A549 (cell line): Measurements from ENCODE around the gene KCNF1. TPM values are rescaled to one million over a fixed set of nuclear protein-coding genes. Genes with fewer than 3 reads are reported as not detected.

Source experiments
- ATAC-seq, 2 experiments: fragments of 200-7000 bp in 1 of 2; fragments of >200 bp in 1 of 2; cut with Nextera tagmentation in 1 of 2; cut with Tn5 transposase in 1 of 2; 3 replicates each; pipeline versions ENCODE4 v1.8.0 to v1.9.1; 2018 to 2020; ENCODE audit warnings: mild to moderate bottlenecking in 1 of 2, moderate library complexity in 1 of 2
- CTCF ChIA-PET: fragments of 300-600 bp; sonication (Branson Sonifier 250); formaldehyde crosslinking; extraction: SDS; loops from one replicate; lab custom pipeline; 2021; ENCODE audit warnings: antibody characterized with exemption, inconsistent platforms; lab: Yijun Ruan, JAX
- POLR2A ChIA-PET: fragments of 350-600 bp; formaldehyde crosslinking; extraction: SDS; loops from one replicate; lab custom pipeline; 2021; ENCODE audit warnings: antibody characterized with exemption, inconsistent platforms; lab: Yijun Ruan, JAX
- DNase-seq, 2 experiments: peaks; one replicate each; pipeline versions ENCODE4 v3.0.0 to v3.0.0-alpha.2; 2011 to 2016; ENCODE audit warnings: low read depth in 1 of 2, low spot score in 1 of 2
- FAIRE-seq: peaks from 2 replicates; lab custom pipeline; 2011; peaks lifted over from hg19 to GRCh38; lab: Jason Lieb, UNC
- H3K27ac ChIP-seq, 2 experiments: fragments of >200 bp; sonication (Bioruptor Twin); formaldehyde crosslinking; 3 replicates each; pipeline ENCODE4 v1.5.1; 2016 to 2017
- H3K4me1 ChIP-seq: fragments of >200 bp; sonication (Bioruptor Twin); formaldehyde crosslinking; 3 replicates; pipeline ENCODE4 v1.6.1; 2016
- H3K4me2 ChIP-seq: fragments of >200 bp; sonication (Bioruptor Twin); formaldehyde crosslinking; 3 replicates; pipeline ENCODE4 v1.6.1; 2016
- H3K4me3 ChIP-seq: fragments of >200 bp; sonication (Bioruptor Twin); formaldehyde crosslinking; 3 replicates; pipeline ENCODE4 v1.5.1; 2016
- H3K9me3 ChIP-seq: fragments of >200 bp; sonication (Bioruptor Twin); formaldehyde crosslinking; 3 replicates; pipeline ENCODE4 v1.6.1; 2016
- BCL3 ChIP-seq: fragments of >200 bp; sonication (Bioruptor Twin); formaldehyde crosslinking; IDR thresholded peaks from 3 replicates; pipeline ENCODE4 v1.6.1; 2016
- BHLHE40 ChIP-seq: IDR thresholded peaks from 2 replicates; pipeline ENCODE4 v1.6.1; 2012; ENCODE audit warnings: low read depth, low read length, inconsistent platforms
- CBX2 ChIP-seq: fragments of 200-600 bp; sonication (generic); IDR thresholded peaks from 2 replicates; pipeline ENCODE4 v1.6.1; 2016; ENCODE audit warnings: low read depth, mild to moderate bottlenecking, borderline replicate concordance
- CBX8 ChIP-seq: fragments of 200-600 bp; sonication (generic); IDR thresholded peaks from 2 replicates; pipeline ENCODE4 v1.6.1; 2016
- CHD2 ChIP-seq: fragments of 150-350 bp; IDR thresholded peaks from 2 replicates; pipeline ENCODE4 v1.6.1; 2014; ENCODE audit warnings: low read length; ENCODE audit not compliant: partially characterized antibody
- CTCF ChIP-seq: fragments of >200 bp; sonication (Bioruptor Twin); formaldehyde crosslinking; IDR thresholded peaks from 3 replicates; pipeline ENCODE4 v1.5.1; 2016
- E2F6 ChIP-seq: IDR thresholded peaks from 2 replicates; pipeline ENCODE4 v1.6.1; 2012; ENCODE audit warnings: low read depth, borderline replicate concordance
- EHF ChIP-seq: fragments of 250-450 bp; sonication (Bioruptor Pico); IDR thresholded peaks from 2 replicates; pipeline ENCODE4 v1.5.0; 2020; ENCODE audit warnings: mild to moderate bottlenecking
- EHMT2 ChIP-seq: fragments of 200-600 bp; sonication (generic); IDR thresholded peaks from 2 replicates; pipeline ENCODE4 v1.6.1; 2016; ENCODE audit warnings: antibody characterized with exemption, low read depth, mild to moderate bottlenecking, moderate library complexity
- ESRRA ChIP-seq: fragments of 150-350 bp; IDR thresholded peaks from 2 replicates; pipeline ENCODE4 v1.6.1; 2014; ENCODE audit warnings: mild to moderate bottlenecking, low read length, borderline replicate concordance
- FOSB ChIP-seq: fragments of 250-450 bp; sonication (Bioruptor Pico); IDR thresholded peaks from 2 replicates; pipeline ENCODE4 v1.5.0; 2020; ENCODE audit warnings: mild to moderate bottlenecking, moderate library complexity
- FOXS1 ChIP-seq: fragments of 250-450 bp; sonication (Bioruptor Pico); IDR thresholded peaks from 2 replicates; pipeline ENCODE4 v1.5.0; 2020; ENCODE audit warnings: mild to moderate bottlenecking, moderate library complexity
- HDAC2 ChIP-seq: fragments of 200-600 bp; sonication (generic); IDR thresholded peaks from 2 replicates; pipeline ENCODE4 v1.6.1; 2016
- HEYL ChIP-seq: fragments of 250-450 bp; sonication (Bioruptor Pico); IDR thresholded peaks from 2 replicates; pipeline ENCODE4 v1.8.0; 2021; ENCODE audit warnings: mild to moderate bottlenecking, moderate library complexity
- HOXA7 ChIP-seq: fragments of 250-450 bp; sonication (Bioruptor Pico); IDR thresholded peaks from 2 replicates; pipeline ENCODE4 v1.5.0; 2020; ENCODE audit warnings: mild to moderate bottlenecking, moderate library complexity
- HOXB13 ChIP-seq: fragments of 250-450 bp; sonication (Bioruptor Pico); IDR thresholded peaks from 2 replicates; pipeline ENCODE4 v1.5.0; 2020; ENCODE audit warnings: low read depth, mild to moderate bottlenecking, moderate library complexity
- JUN ChIP-seq, 2 experiments: fragments of >200 bp; sonication (Bioruptor Twin); formaldehyde crosslinking; IDR thresholded peaks; 2 replicates in 1 of 2; 3 replicates in 1 of 2; pipeline ENCODE4 v1.6.1; 2016 to 2017
- MYC ChIP-seq: IDR thresholded peaks from 2 replicates; pipeline ENCODE4 v1.6.1; 2012; ENCODE audit warnings: mild to moderate bottlenecking, inconsistent platforms, low read length, improper control_type of control experiment, borderline replicate concordance
- RAD21 ChIP-seq, 2 experiments: fragments of >200 bp in 1 of 2; sonication (Bioruptor Twin) in 1 of 2; formaldehyde crosslinking in 1 of 2; IDR thresholded peaks in 1 of 2; conservative IDR thresholded peaks in 1 of 2; 2 replicates in 1 of 2; 3 replicates in 1 of 2; pipeline ENCODE4 v1.6.1; 2012 to 2018; ENCODE audit warnings: inconsistent platforms in 1 of 2
- RARB ChIP-seq: fragments of 250-450 bp; sonication (Bioruptor Pico); IDR thresholded peaks from 2 replicates; pipeline ENCODE4 v1.8.0; 2021; ENCODE audit warnings: mild to moderate bottlenecking, moderate library complexity
- RCOR1 ChIP-seq: fragments of 150-350 bp; IDR thresholded peaks from 2 replicates; pipeline ENCODE4 v1.6.1; 2014; ENCODE audit warnings: antibody characterized with exemption, low read length, low read depth
- REST ChIP-seq: fragments of 200-600 bp; sonication (generic); IDR thresholded peaks from 2 replicates; pipeline ENCODE4 v1.6.1; 2016; ENCODE audit warnings: antibody characterized with exemption, mild to moderate bottlenecking, moderate library complexity
- SREBF2 ChIP-seq: fragments of 450-650 bp; IDR thresholded peaks from 2 replicates; pipeline ENCODE4 v1.6.1; 2014; ENCODE audit warnings: mild to moderate bottlenecking, moderate library complexity
- TFCP2L1 ChIP-seq: fragments of 250-450 bp; sonication (Bioruptor Pico); IDR thresholded peaks from 2 replicates; pipeline ENCODE4 v1.5.0; 2021; ENCODE audit warnings: mild to moderate bottlenecking
- USF2 ChIP-seq: fragments of 450-650 bp; IDR thresholded peaks from 2 replicates; pipeline ENCODE4 v1.6.1; 2014; ENCODE audit warnings: antibody characterized with exemption
- ZC3H11A ChIP-seq: fragments of 450-650 bp; IDR thresholded peaks from 2 replicates; pipeline ENCODE4 v1.6.1; 2014; ENCODE audit warnings: antibody characterized with exemption, mild to moderate bottlenecking
- WGBS: methylation state at CpG from one replicate; pipeline ENCODE4 v1.1.6; 2017; ENCODE audit errors: missing lambda C conversion rate; 5-methylcytosine and 5-hydroxymethylcytosine counted together
- polyA plus RNA-seq, 4 experiments: library from polyadenylated mRNA; depleted of rRNA in 3 of 4; stranded (reverse); fragments of >200 nt; fragmentation: RNase III in 1 of 4; extraction: RNeasy Plus Mini Kit Qiagen cat#74134 plus additional on column Dnase treatment in 1 of 4; gene quantifications; 2 replicates in 3 of 4; 3 replicates in 1 of 4; pipeline ENCODE4 v1.2.3, GENCODE V29; 2011 to 2017

The KCNF1 gene
- polyA plus RNA-seq, 2 of the 4 experiments (the other 2 are of a cell fraction) = 3.7 to 4.4 TPM

DNA sequence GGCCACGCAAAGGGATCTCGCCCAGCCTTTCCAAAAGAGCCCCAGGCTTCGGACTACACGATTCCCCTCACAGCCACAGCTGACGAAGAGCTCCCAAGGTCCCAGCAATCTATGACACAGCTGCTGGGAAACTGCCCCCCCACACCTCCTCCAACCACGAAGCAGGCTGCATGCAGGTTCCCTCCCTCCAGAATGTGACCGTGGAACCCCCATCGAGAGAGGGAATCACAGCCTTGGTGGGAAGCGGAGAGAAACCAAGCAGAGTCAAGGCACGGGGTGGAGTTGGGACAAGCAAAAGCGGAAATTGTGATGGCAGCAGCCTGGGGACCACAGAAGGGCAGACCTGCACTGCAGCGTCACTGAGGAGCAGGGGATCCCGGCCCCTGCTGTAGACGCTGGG lies 50.3 kb downstream of the KCNF1 start:
- no peak overlapping the region for H3K27ac ChIP-seq
- WGBS = 85% methylated on average over 14 of the region's 14 CpGs
- no peak for FAIRE-seq
- ChIA-PET CTCF (interaction anchor here (0.6 to 1.5 kb wide), 2 partner anchors 57 to 171 kb away, joined by 3 to 4 read pairs; a partner anchor contains a TSS), POLR2A (no interaction called here)
- DNase-seq = no peak
- no peak for ATAC-seq
- no peaks in the 10 kb centered on the region for H3K4me1 ChIP-seq
- no peak overlapping the region for H3K4me3 ChIP-seq
- no peak for TF ChIP-seq MYC
- no peak for TF ChIP-seq ESRRA
- no peak for TF ChIP-seq REST
- no peak for TF ChIP-seq EHMT2
- no peak for TF ChIP-seq SREBF2
- TF ChIP-seq CBX8 = no peak
- TF ChIP-seq USF2 = no peak
- TF ChIP-seq HDAC2 = no peak
- no peak for TF ChIP-seq HOXB13 (CRISPR knock-in tag)
- TF ChIP-seq HOXA7 (CRISPR knock-in tag) = no peak
- no peak for TF ChIP-seq HEYL (CRISPR knock-in tag)
- no peak for TF ChIP-seq RARB
- TF ChIP-seq CBX2 = no peak
- no peak for TF ChIP-seq TFCP2L1 (CRISPR knock-in tag)
- no peak for TF ChIP-seq RAD21 (conservative IDR thresholded peaks at IDR 0.05 in 1 of 2, IDR thresholded peaks at IDR 0.05 in 1 of 2)
- no peak for TF ChIP-seq CHD2
- TF ChIP-seq BHLHE40 = no peak
- no peaks in the 10 kb centered on the region for H3K9me3 ChIP-seq
- no peak overlapping the region for H3K4me2 ChIP-seq

DNA sequence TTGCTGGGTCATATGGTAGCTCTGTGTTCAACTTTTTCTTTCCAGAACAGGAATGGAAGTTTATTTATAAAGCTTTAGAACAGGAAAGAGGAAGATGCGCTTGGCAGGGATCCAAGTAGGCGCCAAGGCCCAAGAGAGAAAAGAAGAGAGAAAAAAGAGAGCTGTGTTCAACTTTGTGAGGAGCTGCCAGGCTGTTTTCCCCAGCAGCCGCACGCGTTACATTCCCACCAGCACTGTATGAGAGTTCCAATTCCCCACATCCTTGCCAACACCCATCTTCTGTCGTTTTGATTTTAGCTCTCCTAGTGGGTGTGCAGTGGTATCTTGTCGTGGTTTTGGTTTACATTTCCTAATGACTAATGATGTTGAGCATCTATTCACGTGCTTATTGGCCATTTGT lies 51.4 kb downstream of the KCNF1 start:
- Histone ChIP-seq H3K4me2 (no peak overlapping the region), H3K27ac (no peak overlapping the region), H3K4me1 (no peaks in the 10 kb centered on the region), H3K9me3 (no peaks in the 10 kb centered on the region)
- CTCF ChIA-PET = no interaction called here
- WGBS = 48% methylated on average over 8 of the region's 8 CpGs
- FAIRE-seq (no peak), ATAC-seq (no peak), DNase-seq (no peak)
- POLR2A ChIA-PET = no interaction called here
- TF ChIP-seq CTCF = no peak
- no peak for TF ChIP-seq BCL3
- no peak for TF ChIP-seq CHD2
- TF ChIP-seq SREBF2 = no peak
- TF ChIP-seq FOXS1 (CRISPR knock-in tag) = no peak
- TF ChIP-seq EHF (CRISPR knock-in tag) = no peak
- TF ChIP-seq RCOR1 = no peak
- TF ChIP-seq FOSB (CRISPR knock-in tag) = no peak
- TF ChIP-seq ZC3H11A = no peak
- no peak for TF ChIP-seq E2F6
- no peak for TF ChIP-seq JUN (IDR thresholded peaks at IDR 0.05)
- TF ChIP-seq, all 56 proteins: peak for 0
- no peak overlapping the region for H3K4me3 ChIP-seq
